ENCODE measurements around the gene MAP4K3. TPM values are rescaled to one million over a fixed set of nuclear protein-coding genes. Genes with fewer than 3 reads are reported as not detected.
A peak's percentile ranks its signal among the peaks of the same experiment; 100 is the strongest.

The MAP4K3 gene
- polyA plus RNA-seq, 2 of the 4 experiments (the other 2 are of a cell fraction), result 15.8 to 44.6 TPM

GRCh38 chr2:39394516-39394961 lies 42.5 kb downstream of the MAP4K3 start:
- POLR2A ChIA-PET, result no interaction called here
- CTCF ChIA-PET, result interaction anchor here (0.9 to 1.9 kb wide), 4 partner anchors 14 to 302 kb away, joined by 4 to 5 read pairs (median 4); no protein-coding TSS in a partner anchor
- WGBS (ENCODE audit: missing lambda C conversion rate), result 75% methylated on average over 5 of the region's 5 CpGs
- no peak overlapping the region for H3K4me3 ChIP-seq
- ATAC-seq, result peak; percentile 30 to 45; a peak in 1 of 6 replicates
- no peaks in the 10 kb centered on the region for H3K9me3 ChIP-seq
- no peak overlapping the region; the same call in 1 of the 3 replicates for H3K4me2 ChIP-seq
- TF ChIP-seq ZNF302 (CRISPR knock-in tag; IDR thresholded peaks at IDR 0.05) (no peak), EHMT2 (IDR thresholded peaks at IDR 0.05; ENCODE audit: low read depth) (no peak), CTCF (IDR thresholded peaks at IDR 0.05) (no peak), POLR2A (IDR thresholded peaks at IDR 0.05; ENCODE audit: low read length) (no peak), POLR2AphosphoS2 (conservative IDR thresholded peaks at IDR 0.05; ENCODE audit: low read length) (no peak), EP300 (IDR thresholded peaks at IDR 0.05) (no peak), ATOH8 (CRISPR knock-in tag; IDR thresholded peaks at IDR 0.05; ENCODE audit: low read depth) (no peak), FOSB (CRISPR knock-in tag; IDR thresholded peaks at IDR 0.05) (no peak)
- TF ChIP-seq, protein P1, sequence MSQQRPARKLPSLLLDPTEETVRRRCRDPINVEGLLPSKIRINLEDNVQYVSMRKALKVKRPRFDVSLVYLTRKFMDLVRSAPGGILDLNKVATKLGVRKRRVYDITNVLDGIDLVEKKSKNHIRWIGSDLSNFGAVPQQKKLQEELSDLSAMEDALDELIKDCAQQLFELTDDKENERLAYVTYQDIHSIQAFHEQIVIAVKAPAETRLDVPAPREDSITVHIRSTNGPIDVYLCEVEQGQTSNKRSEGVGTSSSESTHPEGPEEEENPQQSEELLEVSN (IDR thresholded peaks at IDR 0.05; ENCODE audit: borderline replicate concordance, low read depth), result no peak
- FAIRE-seq, result no peak
- H3K27ac ChIP-seq, result no peak overlapping the region
- peaks cover 44% of the 10 kb centered on the region for H3K4me1 ChIP-seq
- DNase-seq (ENCODE audit: low read depth in 1 of 2, low spot score in 1 of 2), result no peak

DNA sequence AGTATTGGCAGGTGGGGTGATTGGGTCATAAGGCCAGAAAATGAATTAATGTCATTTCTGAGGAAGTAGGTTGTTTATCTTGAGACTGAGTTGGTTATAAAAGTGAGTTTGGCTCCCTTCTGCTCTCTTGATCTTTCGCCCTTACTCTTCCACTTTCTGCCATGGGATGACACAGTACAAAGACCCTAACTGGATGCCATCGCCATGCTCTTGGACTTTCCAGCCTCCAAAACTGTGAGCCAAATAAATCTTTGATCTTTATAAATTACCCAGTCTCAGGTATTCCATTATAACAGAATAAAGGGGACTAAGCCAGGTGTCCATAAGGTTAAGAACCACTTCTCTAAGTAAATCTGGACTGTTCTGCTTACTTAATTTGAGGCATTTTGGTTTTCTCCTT lies 44.4 kb downstream of the MAP4K3 start:
- no peak for DNase-seq (ENCODE audit: low read depth in 1 of 2, low spot score in 1 of 2)
- Histone ChIP-seq H3K4me2 (no peak overlapping the region), H3K27ac (no peak overlapping the region), H3K4me3 (no peak overlapping the region), H3K4me1 (peaks cover 37% of the 10 kb centered on the region), H3K9me3 (no peaks in the 10 kb centered on the region)
- peak; percentile 28 for FAIRE-seq
- WGBS (ENCODE audit: missing lambda C conversion rate), result 44% methylated on average over 2 of the region's 2 CpGs
- CTCF ChIA-PET, result interaction anchor here (1.0 kb wide), 1 partner anchor 11 kb away, joined by 3 read pairs; no protein-coding TSS in a partner anchor
- POLR2A ChIA-PET, result interaction anchor here (0.6 kb wide), 1 partner anchor 269 kb away, joined by 3 read pairs; no protein-coding TSS in a partner anchor
- TF ChIP-seq FOSL2 (IDR thresholded peaks at IDR 0.05) (no peak), FOSL2 (CRISPR knock-in tag; IDR thresholded peaks at IDR 0.05) (no peak), CHD2 (IDR thresholded peaks at IDR 0.05; ENCODE audit: low read length, partially characterized antibody) (no peak), ZC3H11A (IDR thresholded peaks at IDR 0.05) (no peak), HOXA7 (CRISPR knock-in tag; IDR thresholded peaks at IDR 0.05) (no peak), PHF8 (IDR thresholded peaks at IDR 0.05; ENCODE audit: borderline replicate concordance, low read depth) (no peak), MAZ (IDR thresholded peaks at IDR 0.05; ENCODE audit: borderline replicate concordance, low read depth, low read length) (no peak), USF2 (IDR thresholded peaks at IDR 0.05) (no peak), MAFK (IDR thresholded peaks at IDR 0.05; ENCODE audit: partially characterized antibody) (no peak), BCL3 (IDR thresholded peaks at IDR 0.05) (no peak), ATOH8 (CRISPR knock-in tag; IDR thresholded peaks at IDR 0.05; ENCODE audit: low read depth) (no peak), TP53 (CRISPR knock-in tag; IDR thresholded peaks at IDR 0.05) (no peak), KDM1A (IDR thresholded peaks at IDR 0.05; ENCODE audit: low read depth) (no peak), JUNB (IDR thresholded peaks at IDR 0.05) (no peak), RARB (CRISPR knock-in tag; IDR thresholded peaks at IDR 0.05) (no peak), PBX3 (IDR thresholded peaks at IDR 0.05) (no peak), HOXB5 (CRISPR knock-in tag; IDR thresholded peaks at IDR 0.05) (no peak), NFE2L2 (conservative IDR thresholded peaks at IDR 0.05; ENCODE audit: low read length) (no peak)
- TF ChIP-seq, protein P2, sequence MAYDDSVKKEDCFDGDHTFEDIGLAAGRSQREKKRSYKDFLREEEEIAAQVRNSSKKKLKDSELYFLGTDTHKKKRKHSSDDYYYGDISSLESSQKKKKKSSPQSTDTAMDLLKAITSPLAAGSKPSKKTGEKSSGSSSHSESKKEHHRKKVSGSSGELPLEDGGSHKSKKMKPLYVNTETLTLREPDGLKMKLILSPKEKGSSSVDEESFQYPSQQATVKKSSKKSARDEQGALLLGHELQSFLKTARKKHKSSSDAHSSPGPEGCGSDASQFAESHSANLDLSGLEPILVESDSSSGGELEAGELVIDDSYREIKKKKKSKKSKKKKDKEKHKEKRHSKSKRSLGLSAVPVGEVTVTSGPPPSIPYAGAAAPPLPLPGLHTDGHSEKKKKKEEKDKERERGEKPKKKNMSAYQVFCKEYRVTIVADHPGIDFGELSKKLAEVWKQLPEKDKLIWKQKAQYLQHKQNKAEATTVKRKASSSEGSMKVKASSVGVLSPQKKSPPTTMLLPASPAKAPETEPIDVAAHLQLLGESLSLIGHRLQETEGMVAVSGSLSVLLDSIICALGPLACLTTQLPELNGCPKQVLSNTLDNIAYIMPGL (CRISPR knock-in tag; IDR thresholded peaks at IDR 0.05; ENCODE audit: borderline replicate concordance), result no peak
- no peak for ATAC-seq
